KMS-11 (cell line): ENCODE measurements around the gene DDX5.
"Not testable (repeated sequence)": the region's sequence is repeated elsewhere in the genome, so short reads cannot be mapped to it uniquely, and the experiment has no call there.

Experiments used
- H2AFZ ChIP-seq: fragments of 200-600 bp; sonication (generic); 2 replicates; pipeline ENCODE4 v1.6.1; 2016; ENCODE audit warnings: antibody characterized with exemption, mixed run types, low read depth
- H3K27ac ChIP-seq: fragments of 200-600 bp; sonication (generic); 2 replicates; pipeline ENCODE4 v1.6.1; 2016; ENCODE audit warnings: mild to moderate bottlenecking, mixed run types
- H3K27me3 ChIP-seq: fragments of 200-600 bp; sonication (generic); 2 replicates; pipeline ENCODE4 v1.6.1; 2017; ENCODE audit warnings: mild to moderate bottlenecking, low read depth, mixed run types, moderate library complexity; ENCODE audit not compliant: insufficient read depth
- H3K36me3 ChIP-seq: fragments of 200-600 bp; sonication (generic); 2 replicates; pipeline ENCODE4 v1.6.1; 2017; ENCODE audit warnings: mild to moderate bottlenecking, mixed run types; ENCODE audit not compliant: insufficient read depth
- H3K4me1 ChIP-seq: fragments of 200-600 bp; sonication (generic); 2 replicates; pipeline ENCODE4 v1.6.1; 2016; ENCODE audit warnings: mild to moderate bottlenecking, low read depth, mixed run types; ENCODE audit not compliant: poor library complexity, severe bottlenecking
- H3K4me2 ChIP-seq: fragments of 200-600 bp; sonication (generic); 2 replicates; pipeline ENCODE4 v1.7.0; 2016; ENCODE audit warnings: mild to moderate bottlenecking, mixed run types
- H3K4me3 ChIP-seq: fragments of 200-600 bp; sonication (generic); IDR thresholded peaks from 2 replicates; pipeline ENCODE4 v1.6.1; 2017; ENCODE audit warnings: low read depth, low read length, mixed read lengths; ENCODE audit not compliant: insufficient read depth
- H3K79me2 ChIP-seq: fragments of 200-600 bp; sonication (generic); 2 replicates; pipeline ENCODE4 v1.6.1; 2016; ENCODE audit warnings: low read depth, mixed run types; ENCODE audit not compliant: insufficient read depth
- H3K9ac ChIP-seq: fragments of 200-600 bp; sonication (generic); 2 replicates; pipeline ENCODE4 v1.6.1; 2016; ENCODE audit warnings: mild to moderate bottlenecking, mixed run types
- H4K20me1 ChIP-seq: fragments of 200-600 bp; sonication (generic); 2 replicates; pipeline ENCODE4 v1.6.1; 2016; ENCODE audit warnings: mild to moderate bottlenecking, mixed run types; ENCODE audit not compliant: insufficient read depth
- CTCF ChIP-seq: fragments of 200-600 bp; sonication (generic); conservative IDR thresholded peaks from 2 replicates; pipeline ENCODE4 v1.6.1; 2017; ENCODE audit warnings: low read depth, mild to moderate bottlenecking, antibody characterized with exemption, low read length, moderate library complexity, mixed read lengths

Gene DDX5

DNA sequence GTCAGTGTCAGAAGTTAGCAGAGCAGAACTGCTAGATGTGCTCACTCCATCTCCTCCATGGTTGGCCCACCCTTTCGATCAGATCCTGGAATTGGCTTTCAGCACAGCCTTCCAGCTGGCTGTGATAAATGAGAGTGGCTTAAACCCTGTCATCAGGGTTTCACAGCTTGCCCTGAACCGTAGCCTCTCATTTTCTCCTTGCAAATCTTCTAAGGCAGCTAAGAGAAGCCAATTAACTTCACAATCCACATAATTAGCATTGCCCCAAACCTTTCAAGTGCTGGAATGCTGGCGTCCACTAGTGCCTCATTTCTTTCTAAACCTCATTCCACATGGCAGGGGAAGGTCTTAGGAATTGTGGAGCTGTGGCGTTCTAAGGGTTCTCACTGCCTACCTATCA, 35.5 kb downstream of the DDX5 start:
- Histone ChIP-seq H3K36me3 (no peaks in the 10 kb centered on the region), H3K4me1 (no peaks in the 10 kb centered on the region), H3K27me3 (no peaks in the 10 kb centered on the region), H3K4me3 (no peak overlapping the region), H2AFZ (no peak overlapping the region), H3K27ac (no peak overlapping the region), H3K4me2 (no peak overlapping the region), H3K79me2 (no peaks in the 10 kb centered on the region), H4K20me1 (no peaks in the 10 kb centered on the region), H3K9ac (no peak overlapping the region)
- no peak for TF ChIP-seq CTCF

DNA sequence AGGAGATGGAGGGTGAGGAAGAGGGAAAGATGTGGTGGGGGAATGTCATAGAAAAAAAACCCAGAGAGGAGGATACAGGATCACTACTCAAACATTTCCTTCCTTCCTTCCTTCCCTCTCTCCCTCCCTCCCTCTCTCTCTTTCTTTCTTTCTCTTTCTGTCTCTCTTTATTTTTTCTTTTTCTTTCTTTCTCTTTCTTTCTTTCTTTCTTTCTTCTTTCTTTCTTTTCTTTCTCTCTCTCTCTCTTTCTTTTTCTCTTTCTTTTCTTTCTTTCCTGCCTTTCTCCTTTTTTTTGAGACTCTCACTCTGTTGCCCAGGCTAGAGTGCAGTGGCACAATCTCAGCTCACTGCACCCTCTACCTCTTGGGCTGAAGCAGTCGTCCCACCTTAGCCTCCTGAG, 39.3 kb downstream of the DDX5 start:
- H3K9ac ChIP-seq, H4K20me1 ChIP-seq, H3K4me3 ChIP-seq, H3K27ac ChIP-seq, H3K36me3 ChIP-seq, H3K4me2 ChIP-seq, H3K27me3 ChIP-seq, H3K4me1 ChIP-seq, H3K79me2 ChIP-seq, H2AFZ ChIP-seq: not testable (repeated sequence)

- Histone ChIP-seq H3K4me1 (no peaks in the 10 kb centered on the region), H3K27me3 (no peaks in the 10 kb centered on the region), H3K79me2 (no peaks in the 10 kb centered on the region), H3K27ac (no peak overlapping the region), H3K36me3 (no peaks in the 10 kb centered on the region), H3K9ac (no peak overlapping the region), H3K4me3 (no peak overlapping the region), H3K4me2 (no peak overlapping the region), H4K20me1 (no peaks in the 10 kb centered on the region), H2AFZ (no peak overlapping the region)
- no peak for TF ChIP-seq CTCF
Measured at GRCh38 chr17:64466019-64466735, 39.9 kb downstream of the DDX5 start.

DNA sequence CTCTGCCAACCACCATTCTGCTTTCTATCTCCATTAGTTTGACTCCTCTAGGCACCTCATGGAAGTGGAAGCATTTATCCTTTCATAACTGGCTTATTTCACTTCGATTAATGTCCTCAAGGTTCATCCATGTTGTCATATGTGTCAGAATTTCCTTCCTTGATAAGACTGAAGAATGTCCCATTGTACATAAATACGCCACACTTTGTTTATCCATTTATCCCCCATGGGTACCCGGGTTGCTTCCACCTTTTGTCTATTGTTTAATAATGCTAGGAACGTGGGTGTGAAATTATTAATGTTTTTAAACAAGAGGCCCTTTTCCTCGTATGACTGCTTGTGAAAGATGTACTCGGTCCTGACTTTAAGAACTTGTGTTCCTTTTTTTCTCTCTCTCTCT, 44.3 kb downstream of the DDX5 start:
- Histone ChIP-seq H3K79me2 (no peaks in the 10 kb centered on the region), H3K27me3 (no peaks in the 10 kb centered on the region), H4K20me1 (no peaks in the 10 kb centered on the region), H3K4me1 (no peaks in the 10 kb centered on the region), H3K36me3 (no peaks in the 10 kb centered on the region), H2AFZ (no peak overlapping the region), H3K4me3 (no peak overlapping the region), H3K4me2 (no peak overlapping the region), H3K9ac (no peak overlapping the region), H3K27ac (no peak overlapping the region)
- no peak for TF ChIP-seq CTCF

GRCh38 chr17:64460955-64461354, 45.1 kb downstream of the DDX5 start:
- no peaks in the 10 kb centered on the region for H4K20me1 ChIP-seq
- H3K4me3 ChIP-seq = no peak overlapping the region
- no peak overlapping the region for H3K27ac ChIP-seq
- peaks cover 4% of the 10 kb centered on the region for H3K4me1 ChIP-seq
- H3K36me3 ChIP-seq = no peaks in the 10 kb centered on the region
- no peaks in the 10 kb centered on the region for H3K79me2 ChIP-seq
- H3K9ac ChIP-seq = no peak overlapping the region
- TF ChIP-seq CTCF = no peak
- H2AFZ ChIP-seq = no peak overlapping the region
- H3K4me2 ChIP-seq = no peak overlapping the region
- no peaks in the 10 kb centered on the region for H3K27me3 ChIP-seq

- H3K4me1 ChIP-seq, H3K4me2 ChIP-seq, H4K20me1 ChIP-seq, H2AFZ ChIP-seq, H3K36me3 ChIP-seq, H3K27me3 ChIP-seq, H3K4me3 ChIP-seq, H3K9ac ChIP-seq, H3K79me2 ChIP-seq, H3K27ac ChIP-seq: not testable (repeated sequence)
Measured at GRCh38 chr17:64459818-64460217, 46.3 kb downstream of the DDX5 start.
